ENCODE measurements around the gene SHROOM3.

DNA sequence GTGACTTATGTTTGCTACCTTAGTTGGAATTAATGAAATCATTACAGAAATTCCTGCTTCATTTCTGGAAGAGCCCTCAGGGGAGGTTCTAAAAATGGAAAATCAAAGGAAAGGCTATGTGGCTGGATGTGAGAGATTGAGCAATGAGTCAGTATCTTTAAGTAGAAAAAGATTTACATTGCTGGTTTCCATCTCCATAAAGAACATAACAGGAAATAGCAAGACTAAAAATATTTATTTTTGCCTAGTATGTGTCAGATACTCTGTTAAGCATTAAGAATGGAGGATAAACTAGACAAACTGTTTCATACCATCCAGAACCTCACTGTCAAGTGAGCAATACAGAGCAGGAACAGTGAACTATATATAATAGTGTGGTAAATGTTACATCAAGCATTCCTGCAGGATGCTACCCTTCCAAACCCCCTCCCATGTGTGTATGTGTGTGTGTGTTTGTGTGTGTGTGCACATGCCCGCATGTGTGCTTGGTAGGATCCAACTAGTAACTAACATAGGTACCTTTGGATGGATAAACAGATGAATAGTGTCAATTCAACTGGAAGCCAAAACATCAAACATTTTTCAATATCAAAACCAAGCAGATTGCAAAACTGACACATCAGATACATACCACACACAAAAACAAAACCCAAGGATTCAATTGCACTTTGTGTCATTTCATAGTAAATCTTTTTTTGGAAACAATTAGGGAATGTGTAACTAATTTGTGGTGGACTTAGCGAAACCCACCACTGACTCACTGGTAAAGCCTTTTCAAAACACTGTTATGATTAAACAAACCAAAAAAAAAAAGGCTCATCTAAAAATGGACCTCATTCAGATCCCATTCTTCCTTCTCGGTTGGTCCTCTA is 223.4 kb downstream of the SHROOM3 start:
- TF ChIP-seq, protein P1, sequence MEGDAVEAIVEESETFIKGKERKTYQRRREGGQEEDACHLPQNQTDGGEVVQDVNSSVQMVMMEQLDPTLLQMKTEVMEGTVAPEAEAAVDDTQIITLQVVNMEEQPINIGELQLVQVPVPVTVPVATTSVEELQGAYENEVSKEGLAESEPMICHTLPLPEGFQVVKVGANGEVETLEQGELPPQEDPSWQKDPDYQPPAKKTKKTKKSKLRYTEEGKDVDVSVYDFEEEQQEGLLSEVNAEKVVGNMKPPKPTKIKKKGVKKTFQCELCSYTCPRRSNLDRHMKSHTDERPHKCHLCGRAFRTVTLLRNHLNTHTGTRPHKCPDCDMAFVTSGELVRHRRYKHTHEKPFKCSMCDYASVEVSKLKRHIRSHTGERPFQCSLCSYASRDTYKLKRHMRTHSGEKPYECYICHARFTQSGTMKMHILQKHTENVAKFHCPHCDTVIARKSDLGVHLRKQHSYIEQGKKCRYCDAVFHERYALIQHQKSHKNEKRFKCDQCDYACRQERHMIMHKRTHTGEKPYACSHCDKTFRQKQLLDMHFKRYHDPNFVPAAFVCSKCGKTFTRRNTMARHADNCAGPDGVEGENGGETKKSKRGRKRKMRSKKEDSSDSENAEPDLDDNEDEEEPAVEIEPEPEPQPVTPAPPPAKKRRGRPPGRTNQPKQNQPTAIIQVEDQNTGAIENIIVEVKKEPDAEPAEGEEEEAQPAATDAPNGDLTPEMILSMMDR (IDR thresholded peaks at IDR 0.05) = no peak
- no peak for TF ChIP-seq POLR2A (IDR thresholded peaks at IDR 0.05)
- no peak for TF ChIP-seq POLR2AphosphoS5 (IDR thresholded peaks at IDR 0.05)
- no peak for TF ChIP-seq EP300 (IDR thresholded peaks at IDR 0.05)
